Mammary epithelial cell (primary cell): ENCODE results near the gene SFTPB.

Experiments
- EZH2 ChIP-seq: IDR thresholded peaks from 2 replicates; pipeline ENCODE4 v1.6.1; 2012; ENCODE audit warnings: low read length, inconsistent platforms, borderline replicate concordance
- TF ChIP-seq, protein P1 (sequence below), 2 donors: IDR thresholded peaks in 1 of 2; conservative IDR thresholded peaks in 1 of 2; 2 replicates each; pipeline ENCODE4 v1.5.1; 2011 to 2012; ENCODE audit warnings: inconsistent platforms in 2 of 2, low read length in 2 of 2, mild to moderate bottlenecking in 2 of 2, control low read depth in 1 of 2, low read depth in 1 of 2; ENCODE audit not compliant: insufficient read depth in 1 of 2; ENCODE audit errors: extremely low read depth in 1 of 2

DNA sequence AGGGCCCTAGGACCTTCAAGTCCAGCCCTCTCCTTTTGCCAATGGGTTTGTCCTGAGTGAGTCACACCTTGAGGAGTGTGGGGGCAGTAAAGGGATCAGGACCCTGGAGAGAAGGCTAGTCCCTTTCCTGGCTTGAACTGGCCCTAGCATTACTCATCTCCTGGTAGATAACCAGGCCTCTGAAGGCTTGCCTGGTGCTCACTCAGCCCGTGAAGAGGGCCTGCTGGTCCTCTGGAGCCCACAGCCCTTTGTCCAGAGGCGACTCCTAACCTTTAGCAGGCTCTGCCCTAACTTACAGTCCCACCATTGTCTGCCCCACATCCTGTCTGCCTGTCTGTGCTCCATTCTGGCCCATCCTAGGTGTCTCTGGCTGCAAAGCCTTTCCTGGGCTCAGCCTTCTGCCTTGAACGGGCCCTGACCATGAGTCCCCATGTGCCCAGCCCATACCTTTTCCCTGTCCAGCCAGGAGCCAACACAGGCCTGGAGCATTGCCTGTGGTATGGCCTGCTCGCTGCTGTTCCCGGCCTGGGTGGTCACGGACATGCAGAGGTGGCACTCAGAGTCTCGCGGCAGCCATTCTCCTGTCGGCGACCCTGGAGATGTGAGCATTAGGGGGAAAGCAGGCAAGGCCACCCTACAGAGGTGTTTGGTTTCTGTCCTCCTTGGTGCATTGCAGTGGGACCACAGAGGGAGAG is 5.0 kb downstream of the SFTPB start:
- TF ChIP-seq, protein P1, sequence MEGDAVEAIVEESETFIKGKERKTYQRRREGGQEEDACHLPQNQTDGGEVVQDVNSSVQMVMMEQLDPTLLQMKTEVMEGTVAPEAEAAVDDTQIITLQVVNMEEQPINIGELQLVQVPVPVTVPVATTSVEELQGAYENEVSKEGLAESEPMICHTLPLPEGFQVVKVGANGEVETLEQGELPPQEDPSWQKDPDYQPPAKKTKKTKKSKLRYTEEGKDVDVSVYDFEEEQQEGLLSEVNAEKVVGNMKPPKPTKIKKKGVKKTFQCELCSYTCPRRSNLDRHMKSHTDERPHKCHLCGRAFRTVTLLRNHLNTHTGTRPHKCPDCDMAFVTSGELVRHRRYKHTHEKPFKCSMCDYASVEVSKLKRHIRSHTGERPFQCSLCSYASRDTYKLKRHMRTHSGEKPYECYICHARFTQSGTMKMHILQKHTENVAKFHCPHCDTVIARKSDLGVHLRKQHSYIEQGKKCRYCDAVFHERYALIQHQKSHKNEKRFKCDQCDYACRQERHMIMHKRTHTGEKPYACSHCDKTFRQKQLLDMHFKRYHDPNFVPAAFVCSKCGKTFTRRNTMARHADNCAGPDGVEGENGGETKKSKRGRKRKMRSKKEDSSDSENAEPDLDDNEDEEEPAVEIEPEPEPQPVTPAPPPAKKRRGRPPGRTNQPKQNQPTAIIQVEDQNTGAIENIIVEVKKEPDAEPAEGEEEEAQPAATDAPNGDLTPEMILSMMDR (conservative IDR thresholded peaks at IDR 0.05 in 1 of 2, IDR thresholded peaks at IDR 0.05 in 1 of 2; ENCODE audit: extremely low read depth in 1 of 2, insufficient read depth in 1 of 2, low read depth in 1 of 2, low read length in 2 of 2): no peak
- TF ChIP-seq EZH2: no peak
